ENCODE data around the gene XXYLT1. TPM values are rescaled to one million over a fixed set of nuclear protein-coding genes. Genes with fewer than 3 reads are reported as not detected.

Gene XXYLT1
- polyA plus RNA-seq, 2 of the 4 experiments (the other 2 are of a cell fraction): 11.9 to 12.0 TPM

DNA sequence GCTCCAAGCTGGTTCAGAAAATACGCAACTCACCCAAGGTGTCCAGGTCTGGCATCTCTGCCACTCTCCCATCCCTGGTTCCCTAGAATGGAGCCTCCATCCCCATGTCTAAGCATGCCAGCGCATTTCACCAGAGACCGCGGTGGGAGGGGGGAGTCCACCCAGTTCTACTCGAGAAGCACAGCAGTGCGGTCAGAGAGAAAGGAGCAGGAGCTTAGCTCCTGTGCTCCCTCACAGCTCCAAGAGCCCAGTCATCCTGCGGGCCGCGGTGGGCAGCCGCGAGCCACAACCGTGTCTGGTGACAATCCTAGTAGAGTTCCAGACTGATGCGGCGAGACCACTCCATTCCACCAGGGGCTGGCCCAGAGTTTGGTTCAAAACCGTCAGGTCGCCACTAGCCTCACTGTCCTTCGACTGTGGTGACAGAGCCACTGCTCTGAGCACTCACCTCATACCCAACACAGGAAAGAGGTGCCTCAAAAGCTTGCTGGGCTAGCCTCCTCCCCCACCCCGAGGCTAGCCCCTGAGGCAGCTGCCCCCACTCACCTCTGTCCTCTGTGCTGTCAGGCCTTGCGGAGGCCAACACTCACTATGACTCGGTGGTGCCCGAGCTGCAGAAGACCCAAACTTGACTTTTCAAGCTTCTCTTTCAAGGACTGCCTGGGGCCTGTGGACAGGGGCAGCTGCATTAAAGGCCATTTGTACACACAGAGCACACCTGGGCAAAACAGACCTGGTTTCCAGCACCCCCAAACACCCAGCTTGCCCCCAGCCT is 185.4 kb downstream of the XXYLT1 start:
- TF ChIP-seq JUNB (IDR thresholded peaks at IDR 0.05): no peak
- no peak for TF ChIP-seq CBX8 (IDR thresholded peaks at IDR 0.05)
- TF ChIP-seq RFX5 (IDR thresholded peaks at IDR 0.05): no peak
- TF ChIP-seq POLR2A (IDR thresholded peaks at IDR 0.05; ENCODE audit: low read length): no peak
- TF ChIP-seq FOSB (CRISPR knock-in tag; IDR thresholded peaks at IDR 0.05): no peak
- TF ChIP-seq ZFP36 (IDR thresholded peaks at IDR 0.05; ENCODE audit: borderline replicate concordance, partially characterized antibody): no peak
- TF ChIP-seq KDM1A (IDR thresholded peaks at IDR 0.05; ENCODE audit: low read depth): no peak
- TF ChIP-seq, protein P1, sequence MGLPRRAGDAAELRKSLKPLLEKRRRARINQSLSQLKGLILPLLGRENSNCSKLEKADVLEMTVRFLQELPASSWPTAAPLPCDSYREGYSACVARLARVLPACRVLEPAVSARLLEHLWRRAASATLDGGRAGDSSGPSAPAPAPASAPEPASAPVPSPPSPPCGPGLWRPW (IDR thresholded peaks at IDR 0.05): no peak
- TF ChIP-seq, protein P2, sequence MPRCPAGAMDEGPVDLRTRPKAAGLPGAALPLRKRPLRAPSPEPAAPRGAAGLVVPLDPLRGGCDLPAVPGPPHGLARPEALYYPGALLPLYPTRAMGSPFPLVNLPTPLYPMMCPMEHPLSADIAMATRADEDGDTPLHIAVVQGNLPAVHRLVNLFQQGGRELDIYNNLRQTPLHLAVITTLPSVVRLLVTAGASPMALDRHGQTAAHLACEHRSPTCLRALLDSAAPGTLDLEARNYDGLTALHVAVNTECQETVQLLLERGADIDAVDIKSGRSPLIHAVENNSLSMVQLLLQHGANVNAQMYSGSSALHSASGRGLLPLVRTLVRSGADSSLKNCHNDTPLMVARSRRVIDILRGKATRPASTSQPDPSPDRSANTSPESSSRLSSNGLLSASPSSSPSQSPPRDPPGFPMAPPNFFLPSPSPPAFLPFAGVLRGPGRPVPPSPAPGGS (IDR thresholded peaks at IDR 0.05): no peak
- no peak for TF ChIP-seq RAD21 (conservative IDR thresholded peaks at IDR 0.05 in 1 of 2, IDR thresholded peaks at IDR 0.05 in 1 of 2)
- TF ChIP-seq HOXB13 (CRISPR knock-in tag; IDR thresholded peaks at IDR 0.05; ENCODE audit: low read depth): no peak
- TF ChIP-seq CHD4 (IDR thresholded peaks at IDR 0.05; ENCODE audit: borderline replicate concordance): no peak
- FAIRE-seq (no peak), DNase-seq (ENCODE audit: low read depth in 1 of 2, low spot score in 1 of 2) (no peak), ATAC-seq (no peak)
- no peak overlapping the region for H3K4me3 ChIP-seq
- H3K9me3 ChIP-seq: no peaks in the 10 kb centered on the region
- 93% methylated on average over 8 of the region's 21 CpGs for WGBS (ENCODE audit: missing lambda C conversion rate)
- CTCF ChIA-PET: interaction anchor here (1.0 to 1.5 kb wide), 2 partner anchors 11 to 21 kb away, joined by 3 read pairs; no protein-coding TSS in a partner anchor
- H3K27ac ChIP-seq: no peak overlapping the region
- POLR2A ChIA-PET: no interaction called here
- no peaks in the 10 kb centered on the region for H3K4me1 ChIP-seq
- H3K4me2 ChIP-seq: no peak overlapping the region

DNA sequence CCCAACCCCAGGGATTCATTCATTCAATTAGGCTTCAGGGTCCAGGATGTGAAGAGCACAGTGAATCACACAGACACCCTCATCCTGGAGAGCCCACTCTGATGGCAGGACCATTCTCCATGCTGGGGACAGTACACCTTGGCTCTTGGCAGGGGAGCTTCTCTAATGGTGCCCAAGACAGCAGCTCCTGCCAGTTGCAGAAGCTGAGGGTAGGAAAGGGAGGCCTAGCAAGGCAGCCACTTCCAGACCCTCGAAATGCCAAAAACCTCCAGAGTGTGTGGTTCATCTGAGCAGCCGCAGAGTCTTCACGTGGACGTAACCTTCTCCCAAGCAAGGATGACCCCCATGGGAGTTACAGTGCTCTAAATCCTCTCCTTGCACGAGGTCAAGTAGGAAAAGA is 186.2 kb downstream of the XXYLT1 start:
- 92% methylated on average over 5 of the region's 5 CpGs for WGBS (ENCODE audit: missing lambda C conversion rate)
- no peak for DNase-seq (ENCODE audit: low read depth in 1 of 2, low spot score in 1 of 2)
- TF ChIP-seq ZSCAN20 (CRISPR knock-in tag; IDR thresholded peaks at IDR 0.05) (no peak), HDAC2 (IDR thresholded peaks at IDR 0.05) (no peak), NR3C1 (IDR thresholded peaks at IDR 0.05) (no peak)
- ChIA-PET CTCF (no interaction called here), POLR2A (no interaction called here)
- ATAC-seq: no peak
- H3K4me2 ChIP-seq: no peak overlapping the region
- no peaks in the 10 kb centered on the region for H3K4me1 ChIP-seq
- FAIRE-seq: no peak
- H3K9me3 ChIP-seq: no peaks in the 10 kb centered on the region
- no peak overlapping the region for H3K4me3 ChIP-seq
- H3K27ac ChIP-seq: no peak overlapping the region

DNA sequence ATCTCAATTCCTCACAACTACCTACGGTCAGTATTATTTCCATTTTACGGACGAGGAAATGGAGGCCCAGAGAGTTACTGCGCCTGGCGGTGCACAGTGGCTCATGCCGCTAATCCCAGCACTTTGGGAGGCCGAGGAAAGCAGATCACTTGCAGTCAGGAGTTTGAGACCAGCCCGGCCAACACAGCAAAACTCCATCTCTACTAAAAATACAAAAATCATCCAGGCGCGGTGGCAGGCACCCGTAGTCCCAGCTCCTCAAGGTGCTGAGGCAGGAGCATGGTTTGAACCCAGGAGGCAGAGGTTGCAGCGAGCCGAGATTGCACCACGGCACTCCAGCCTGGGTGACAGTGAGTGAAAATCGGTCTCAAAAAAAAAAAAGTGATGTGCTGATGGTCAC is 187.3 kb downstream of the XXYLT1 start:
- no peak overlapping the region for H3K27ac ChIP-seq
- H3K4me3 ChIP-seq: no peak overlapping the region
- H3K4me2 ChIP-seq: no peak overlapping the region
- no peak for FAIRE-seq
- H3K4me1 ChIP-seq: no peaks in the 10 kb centered on the region
- ATAC-seq: no peak
- ChIA-PET POLR2A (no interaction called here), CTCF (interaction anchor here (0.7 kb wide), 1 partner anchor 23 kb away, joined by 3 read pairs; no protein-coding TSS in a partner anchor)
- DNase-seq (ENCODE audit: low read depth in 1 of 2, low spot score in 1 of 2): no peak
- no peaks in the 10 kb centered on the region for H3K9me3 ChIP-seq
- WGBS (ENCODE audit: missing lambda C conversion rate): 90% methylated on average over 15 of the region's 15 CpGs
- TF ChIP-seq POLR2AphosphoS2 (conservative IDR thresholded peaks at IDR 0.05; ENCODE audit: low read length): no peak
- no peak for TF ChIP-seq CEBPB (IDR thresholded peaks at IDR 0.05)
- no peak for TF ChIP-seq ZFP36 (IDR thresholded peaks at IDR 0.05; ENCODE audit: borderline replicate concordance, partially characterized antibody)
- TF ChIP-seq RAD21 (conservative IDR thresholded peaks at IDR 0.05 in 1 of 2, IDR thresholded peaks at IDR 0.05 in 1 of 2): no peak
- no peak for TF ChIP-seq HOXB13 (CRISPR knock-in tag; IDR thresholded peaks at IDR 0.05; ENCODE audit: low read depth)

DNA sequence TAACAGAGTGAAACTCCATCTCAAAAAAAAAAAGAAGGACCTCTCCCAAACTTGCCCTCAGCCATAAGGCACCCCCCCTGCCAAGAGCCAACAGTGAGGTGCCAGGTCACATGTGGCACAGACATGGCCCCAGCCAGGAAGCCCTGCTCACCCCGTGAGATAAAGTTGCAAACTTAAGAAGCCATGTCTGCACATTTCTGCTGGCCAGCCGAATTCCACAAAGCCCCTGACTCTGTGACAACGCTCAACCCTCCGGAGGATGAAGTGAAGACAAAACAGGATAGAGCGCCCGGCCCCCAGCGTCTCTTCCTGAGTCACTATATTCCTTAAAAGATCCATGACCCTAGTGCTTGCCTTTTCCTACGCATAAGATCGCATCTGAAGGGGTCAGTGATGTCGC is 188.1 kb downstream of the XXYLT1 start:
- Histone ChIP-seq H3K4me1 (no peaks in the 10 kb centered on the region), H3K27ac (no peak overlapping the region), H3K9me3 (no peaks in the 10 kb centered on the region), H3K4me3 (no peak overlapping the region), H3K4me2 (no peak overlapping the region)
- ATAC-seq: no peak
- ChIA-PET CTCF (no interaction called here), POLR2A (no interaction called here)
- WGBS (ENCODE audit: missing lambda C conversion rate): 92% methylated on average over 10 of the region's 10 CpGs
- no peak for FAIRE-seq
- no peak for DNase-seq (ENCODE audit: low read depth in 1 of 2, low spot score in 1 of 2)
- no peak for TF ChIP-seq JUN (IDR thresholded peaks at IDR 0.05)
- TF ChIP-seq ZFP36 (IDR thresholded peaks at IDR 0.05; ENCODE audit: borderline replicate concordance, partially characterized antibody): no peak
- TF ChIP-seq, protein P3, sequence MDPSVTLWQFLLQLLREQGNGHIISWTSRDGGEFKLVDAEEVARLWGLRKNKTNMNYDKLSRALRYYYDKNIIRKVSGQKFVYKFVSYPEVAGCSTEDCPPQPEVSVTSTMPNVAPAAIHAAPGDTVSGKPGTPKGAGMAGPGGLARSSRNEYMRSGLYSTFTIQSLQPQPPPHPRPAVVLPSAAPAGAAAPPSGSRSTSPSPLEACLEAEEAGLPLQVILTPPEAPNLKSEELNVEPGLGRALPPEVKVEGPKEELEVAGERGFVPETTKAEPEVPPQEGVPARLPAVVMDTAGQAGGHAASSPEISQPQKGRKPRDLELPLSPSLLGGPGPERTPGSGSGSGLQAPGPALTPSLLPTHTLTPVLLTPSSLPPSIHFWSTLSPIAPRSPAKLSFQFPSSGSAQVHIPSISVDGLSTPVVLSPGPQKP (IDR thresholded peaks at IDR 0.05; ENCODE audit: low read depth, low read length): no peak
- TF ChIP-seq GATA3 (IDR thresholded peaks at IDR 0.05; ENCODE audit: borderline replicate concordance): no peak
- no peak for TF ChIP-seq ESRRA (IDR thresholded peaks at IDR 0.05; ENCODE audit: borderline replicate concordance, low read length)
- TF ChIP-seq POLR2A (IDR thresholded peaks at IDR 0.05; ENCODE audit: low read length): no peak
- TF ChIP-seq CBX8 (IDR thresholded peaks at IDR 0.05): no peak
- no peak for TF ChIP-seq CBX2 (IDR thresholded peaks at IDR 0.05; ENCODE audit: borderline replicate concordance, low read depth)
- TF ChIP-seq, protein P4, sequence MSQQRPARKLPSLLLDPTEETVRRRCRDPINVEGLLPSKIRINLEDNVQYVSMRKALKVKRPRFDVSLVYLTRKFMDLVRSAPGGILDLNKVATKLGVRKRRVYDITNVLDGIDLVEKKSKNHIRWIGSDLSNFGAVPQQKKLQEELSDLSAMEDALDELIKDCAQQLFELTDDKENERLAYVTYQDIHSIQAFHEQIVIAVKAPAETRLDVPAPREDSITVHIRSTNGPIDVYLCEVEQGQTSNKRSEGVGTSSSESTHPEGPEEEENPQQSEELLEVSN (IDR thresholded peaks at IDR 0.05; ENCODE audit: borderline replicate concordance, low read depth): no peak
- no peak for TF ChIP-seq HEYL (CRISPR knock-in tag; IDR thresholded peaks at IDR 0.05)
- no peak for TF ChIP-seq FOSB (CRISPR knock-in tag; IDR thresholded peaks at IDR 0.05)
- no peak for TF ChIP-seq NPAS2 (CRISPR knock-in tag; IDR thresholded peaks at IDR 0.05; ENCODE audit: borderline replicate concordance)

All from A549 (cell line).